Lung (tissue), 12 donors: ENCODE results near the gene ADRA2B. TPM values are rescaled to one million over a fixed set of nuclear protein-coding genes. Genes with fewer than 3 reads are reported as not detected.

Experiments used
- ATAC-seq: fragments of 200-7000 bp; cut with Tn5 transposase; one replicate; pipeline ENCODE4 v1.9.1; 2020; ENCODE audit warnings: moderate number of reproducible peaks; ENCODE audit not compliant: insufficient read depth, low FRiP score
- DNase-seq, 3 donors: peaks; one replicate each; pipeline ENCODE4 v3.0.0-alpha.2; 2013 to 2017
- H3K27ac ChIP-seq, 2 donors: one replicate each; pipeline ENCODE4 v1.5.1; 2013; ENCODE audit warnings: mild to moderate bottlenecking in 2 of 2, moderate library complexity in 2 of 2, control low read depth in 1 of 2, inconsistent platforms in 1 of 2, low read depth in 1 of 2, low read length in 1 of 2
- H3K27me3 ChIP-seq, 3 donors: one replicate each; pipeline ENCODE4 v1.5.1; 2013; ENCODE audit warnings: low read length in 2 of 3; ENCODE audit not compliant: control insufficient read depth in 3 of 3, insufficient read depth in 3 of 3
- H3K36me3 ChIP-seq, 4 donors: one replicate each; pipeline ENCODE4 v1.5.1; 2013; ENCODE audit warnings: low read length in 4 of 4, mild to moderate bottlenecking in 1 of 4, moderate library complexity in 1 of 4; ENCODE audit not compliant: control insufficient read depth in 4 of 4, insufficient read depth in 4 of 4
- H3K4me1 ChIP-seq, 5 donors: one replicate each; pipeline ENCODE4 v1.5.1; 2013; ENCODE audit warnings: low read length in 5 of 5, mild to moderate bottlenecking in 2 of 5, moderate library complexity in 1 of 5; ENCODE audit not compliant: control insufficient read depth in 5 of 5, insufficient read depth in 5 of 5
- H3K4me3 ChIP-seq: one replicate; pipeline ENCODE4 v1.5.1; 2013; ENCODE audit warnings: mild to moderate bottlenecking, control low read depth, moderate library complexity
- H3K9ac ChIP-seq, 2 donors: one replicate each; pipeline ENCODE4 v1.5.1; 2013; ENCODE audit warnings: low read length in 2 of 2, control low read depth in 1 of 2; ENCODE audit not compliant: insufficient read depth in 1 of 2
- H3K9me3 ChIP-seq, 4 donors: one replicate each; pipeline ENCODE4 v1.5.1; 2013; ENCODE audit warnings: low read length in 3 of 4, mild to moderate bottlenecking in 1 of 4, moderate library complexity in 1 of 4; ENCODE audit not compliant: control insufficient read depth in 4 of 4, insufficient read depth in 3 of 4
- CTCF ChIP-seq: IDR thresholded peaks from 2 replicates; pipeline ENCODE4 v1.5.1; 2012; ENCODE audit warnings: mild to moderate bottlenecking; ENCODE audit errors: control extremely low read depth, extremely low read depth
- WGBS, 2 donors: extraction: QIAGEN DNeasy Blood & Tissue Kit; methylation state at CpG; one replicate each; pipeline ENCODE4 v1.1.7; 2013; 5-methylcytosine and 5-hydroxymethylcytosine counted together
- polyA plus RNA-seq, 2 donors: library from polyadenylated mRNA; stranded (reverse); fragments of 200-250 nt; gene quantifications; one replicate each; pipeline ENCODE4 v1.2.1, GENCODE V29; 2013
- total RNA-seq, 2 donors: library from RNA; depleted of rRNA in 1 of 2; stranded (reverse); fragments of >200 nt in 1 of 2; gene quantifications; one replicate each; pipeline ENCODE4 v1.2.1, GENCODE V29; 2014 to 2021
- donor health status: control.
- donor health status: control.
- donor health status: Bipolar disorder and iron deficiency.
- donor health status: healthy.
- donor health status: DM: yes; HTN: yes; CAD: no.

Gene ADRA2B
- total and polyA plus RNA-seq, 4 donors: 0.21 to 0.88 (median 0.28) TPM

GRCh38 chr2:96156011-96156820 lies 39.8 kb upstream of the ADRA2B start:
- Histone ChIP-seq H3K9me3 (no peaks in the 10 kb centered on the region), H3K36me3 (no peaks in the 10 kb centered on the region), H3K27ac (no peak overlapping the region), H3K4me3 (no peak overlapping the region), H3K4me1 (no peaks in the 10 kb centered on the region), H3K27me3 (peaks cover 0 to 6% (median 0%) of the 10 kb centered on the region in 3 donors), H3K9ac (no peak overlapping the region)
- ATAC-seq (no peak), DNase-seq (no peak)
- WGBS, 2 donors: 88 to 90% methylated on average over 10 of the region's 10 CpGs
- TF ChIP-seq CTCF: no peak

GRCh38 chr2:96154506-96155380 lies 38.4 kb upstream of the ADRA2B start:
- Histone ChIP-seq H3K27ac (no peak overlapping the region), H3K4me3 (no peak overlapping the region), H3K4me1 (no peaks in the 10 kb centered on the region), H3K9me3 (no peaks in the 10 kb centered on the region), H3K36me3 (no peaks in the 10 kb centered on the region), H3K9ac (no peak overlapping the region), H3K27me3 (peaks cover 0 to 6% (median 0%) of the 10 kb centered on the region in 3 donors)
- no peak for ATAC-seq
- no peak for TF ChIP-seq CTCF
- DNase-seq: no peak
- WGBS, 2 donors: 85 to 89% methylated on average over 16 of the region's 16 CpGs

- no peak overlapping the region for H3K4me3 ChIP-seq
- no peak for TF ChIP-seq CTCF
- H3K36me3 ChIP-seq: no peaks in the 10 kb centered on the region
- peaks cover 0 to 3% (median 0%) of the 10 kb centered on the region in 5 donors for H3K4me1 ChIP-seq
- no peak overlapping the region for H3K9ac ChIP-seq
- H3K27ac ChIP-seq: no peak overlapping the region
- H3K27me3 ChIP-seq: peaks cover 0 to 6% (median 0%) of the 10 kb centered on the region in 3 donors
- DNase-seq: no peak
- no peaks in the 10 kb centered on the region for H3K9me3 ChIP-seq
- 87% methylated on average over 7 of the region's 7 CpGs for WGBS, 2 donors
- no peak for ATAC-seq
Observed at GRCh38 chr2:96153991-96154431, 37.6 kb upstream of the ADRA2B start.
